GM19240 (cell line): Measurements from ENCODE around the gene RTKN.

ENCODE experiments used
- DNase-seq: peaks from one replicate; pipeline ENCODE4 v3.0.0; 2011; ENCODE audit warnings: low spot score; ENCODE audit not compliant: insufficient read length

RTKN gene

GRCh38 chr2:74417763-74418162 is 24.0 kb downstream of the RTKN start:
- DNase-seq = no peak

GRCh38 chr2:74417197-74417596 is 24.5 kb downstream of the RTKN start:
- DNase-seq = no peak

- DNase-seq = no peak
Measured at GRCh38 chr2:74416778-74417177, 25.0 kb downstream of the RTKN start.

- DNase-seq = no peak
Measured at GRCh38 chr2:74415762-74416395, 25.9 kb downstream of the RTKN start.

GRCh38 chr2:74414881-74415761 is 26.6 kb downstream of the RTKN start:
- no peak for DNase-seq

GRCh38 chr2:74414441-74414840 is 27.3 kb downstream of the RTKN start:
- no peak for DNase-seq

GRCh38 chr2:74413001-74413698 is 28.6 kb downstream of the RTKN start:
- DNase-seq = no peak

- DNase-seq = no peak
Measured at GRCh38 chr2:74407682-74408081, 34.1 kb downstream of the RTKN start.

- DNase-seq = no peak
Measured at GRCh38 chr2:74406035-74406434, 35.7 kb downstream of the RTKN start.

GRCh38 chr2:74401891-74402290 is 39.8 kb downstream of the RTKN start:
- no peak for DNase-seq

GRCh38 chr2:74399785-74400184 is 42.0 kb downstream of the RTKN start:
- no peak for DNase-seq

GRCh38 chr2:74396149-74396548 is 45.6 kb downstream of the RTKN start:
- no peak for DNase-seq

GRCh38 chr2:74393525-74393924 is 48.2 kb downstream of the RTKN start:
- DNase-seq = no peak

- DNase-seq = no peak
Measured at GRCh38 chr2:74392449-74392743, 49.3 kb downstream of the RTKN start.

GRCh38 chr2:74391580-74392448 is 49.9 kb downstream of the RTKN start:
- DNase-seq = peak; percentile 69

GRCh38 chr2:74391209-74391579 is 50.5 kb downstream of the RTKN start:
- no peak for DNase-seq

- DNase-seq = no peak
Measured at GRCh38 chr2:74390606-74391005, 51.1 kb downstream of the RTKN start.

- DNase-seq = no peak
Measured at GRCh38 chr2:74387346-74387745, 54.4 kb downstream of the RTKN start.

- DNase-seq = no peak
Measured at GRCh38 chr2:74385396-74385795, 56.3 kb downstream of the RTKN start.

- DNase-seq = no peak
Measured at GRCh38 chr2:74384051-74384450, 57.7 kb downstream of the RTKN start.

GRCh38 chr2:74383254-74383653 is 58.5 kb downstream of the RTKN start:
- no peak for DNase-seq

- DNase-seq = no peak
Measured at GRCh38 chr2:74381751-74382150, 60.0 kb downstream of the RTKN start.
